Type B pancreatic cell (in vitro differentiated cells): ENCODE measurements around the gene TAF8. TPM values are rescaled to one million over a fixed set of nuclear protein-coding genes. Genes with fewer than 3 reads are reported as not detected.
A peak's percentile ranks its signal among the peaks of the same experiment; 100 is the strongest.
"Not testable (repeated sequence)": the region's sequence is repeated elsewhere in the genome, so short reads cannot be mapped to it uniquely, and the experiment has no call there.

ENCODE experiments used
- DNase-seq: peaks from one replicate; pipeline ENCODE4 v3.0.0; 2021; ENCODE audit warnings: mixed read lengths; ENCODE audit not compliant: unreplicated experiment; ENCODE audit errors: extremely low spot score
- H3K27ac Mint-ChIP-seq: 2 replicates; pipeline ENCODE4 v1.8.0; 2021; ENCODE audit warnings: mild to moderate bottlenecking, mixed read lengths
- H3K27me3 Mint-ChIP-seq: 2 replicates; pipeline ENCODE4 v1.8.0; 2021; ENCODE audit warnings: mixed read lengths
- H3K36me3 Mint-ChIP-seq: 2 replicates; pipeline ENCODE4 v1.8.0; 2021; ENCODE audit warnings: mixed read lengths
- H3K4me1 Mint-ChIP-seq: one replicate; pipeline ENCODE4 v1.8.0; 2021; ENCODE audit warnings: mixed read lengths; ENCODE audit not compliant: unreplicated experiment
- H3K4me3 Mint-ChIP-seq: 2 replicates; pipeline ENCODE4 v1.8.0; 2021; ENCODE audit warnings: mild to moderate bottlenecking, mixed read lengths
- H3K9me3 Mint-ChIP-seq: 2 replicates; pipeline ENCODE4 v1.8.0; 2021; ENCODE audit warnings: mixed read lengths
- CTCF ChIP-seq: fragments of 200-600 bp; sonication (generic); conservative IDR thresholded peaks from 2 replicates; pipeline ENCODE4 v1.5.0; 2021; ENCODE audit warnings: antibody characterized with exemption, mild to moderate bottlenecking
- long read RNA-seq: library from polyadenylated mRNA; unstranded; transcript quantifications from one replicate; pipeline ENCODE4 v2.0.0, GENCODE V29; 2020
- total RNA-seq: library from RNA; stranded (reverse); gene quantifications from 2 replicates; pipeline ENCODE4 v1.2.1, GENCODE V29; 2021; ENCODE audit warnings: low replicate concordance

TAF8 gene
- total RNA-seq, result 30.7 and 36.0 TPM in 2 replicates
- long read RNA-seq, full-length matches to known transcripts, result 3 of 11 reads
- long read RNA-seq, partial matches to known transcripts, result 2 of 11 reads
- long read RNA-seq, other reads (novel, unspliced or antisense), result 6 of 11 reads

GRCh38 chr6:42050297-42051267 lies at the start of gene TAF8:
TAF8 (plus strand) TSS chr6:42050524; CDS start chr6:42050542, 18 bp downstream.
- H3K4me1 Mint-ChIP-seq, result peaks cover 32% of the 10 kb centered on the region
- peaks cover 9% of the 10 kb centered on the region for H3K27me3 Mint-ChIP-seq
- peak within 1 kb of the TSS; percentile 90 for H3K4me3 Mint-ChIP-seq
- DNase-seq, result peak; percentile 88
- H3K9me3 Mint-ChIP-seq, result no peaks in the 10 kb centered on the region
- no peak for TF ChIP-seq CTCF
- H3K27ac Mint-ChIP-seq, result peak within 1 kb of the TSS; percentile 97
- H3K36me3 Mint-ChIP-seq, result peaks cover 12% of the 10 kb centered on the region

- H3K27ac Mint-ChIP-seq, result no peak overlapping the region
- H3K36me3 Mint-ChIP-seq, result peaks cover 3% of the 10 kb centered on the region
- no peak overlapping the region for H3K4me3 Mint-ChIP-seq
- H3K4me1 Mint-ChIP-seq, result no peaks in the 10 kb centered on the region
- H3K9me3 Mint-ChIP-seq, result peaks cover 5% of the 10 kb centered on the region
- H3K27me3 Mint-ChIP-seq, result no peaks in the 10 kb centered on the region
- DNase-seq, result no peak
- TF ChIP-seq CTCF, result no peak
These were observed 48.8 kb upstream of the TAF8 start for GRCh38 chr6:42001506-42001905.

- H3K36me3 Mint-ChIP-seq, H3K9me3 Mint-ChIP-seq, DNase-seq, H3K27me3 Mint-ChIP-seq, H3K27ac Mint-ChIP-seq, H3K4me3 Mint-ChIP-seq, H3K4me1 Mint-ChIP-seq: not testable (repeated sequence)
These were observed 46.7 kb upstream of the TAF8 start for GRCh38 chr6:42003658-42004057.

- Mint-ChIP-seq H3K36me3 (no peaks in the 10 kb centered on the region), H3K27me3 (no peaks in the 10 kb centered on the region), H3K4me1 (peaks cover 10% of the 10 kb centered on the region), H3K9me3 (no peaks in the 10 kb centered on the region), H3K27ac (no peak overlapping the region), H3K4me3 (no peak overlapping the region)
- no peak for TF ChIP-seq CTCF
- DNase-seq, result no peak
These were observed 42.8 kb upstream of the TAF8 start for GRCh38 chr6:42007286-42008137.

GRCh38 chr6:42008138-42008528 lies 42.2 kb upstream of the TAF8 start:
- H3K4me3 Mint-ChIP-seq, H3K9me3 Mint-ChIP-seq, DNase-seq, H3K27me3 Mint-ChIP-seq, H3K36me3 Mint-ChIP-seq: not testable (repeated sequence)
- H3K27ac Mint-ChIP-seq, result peak overlapping the region; percentile 26
- H3K4me1 Mint-ChIP-seq, result peaks cover 10% of the 10 kb centered on the region

- H3K27ac Mint-ChIP-seq, result peak overlapping the region; percentile 76
These were observed 40.5 kb upstream of the TAF8 start for GRCh38 chr6:42009844-42010184.

More at GRCh38 chr6:42009844-42010184, 40.5 kb upstream of the TAF8 start:
- no peaks in the 10 kb centered on the region for H3K9me3 Mint-ChIP-seq
- TF ChIP-seq CTCF, result no peak
- no peaks in the 10 kb centered on the region for H3K27me3 Mint-ChIP-seq
- H3K4me1 Mint-ChIP-seq, result peaks cover 10% of the 10 kb centered on the region
- no peaks in the 10 kb centered on the region for H3K36me3 Mint-ChIP-seq
- no peak for DNase-seq
- H3K4me3 Mint-ChIP-seq, result peak overlapping the region; percentile 28
